Measurements from ENCODE around the gene DAB2IP. TPM values are rescaled to one million over a fixed set of nuclear protein-coding genes. Genes with fewer than 3 reads are reported as not detected.
"Not testable (repeated sequence)": the region's sequence is repeated elsewhere in the genome, so short reads cannot be mapped to it uniquely, and the experiment has no call there.

Gene DAB2IP
- total RNA-seq, 6 experiments from 2014 or later = 15.1 to 21.6 (median 19.0) TPM

- WGBS (ENCODE audit: insufficient coverage, low coverage, low lambda C conversion rate, missing lambda C conversion rate) = no CpG with 5 or more reads among the region's 5 CpGs
- no peak for DNase-seq
- Histone ChIP-seq H3K36me3 (peaks cover 0 to 11% (median 4%) of the 10 kb centered on the region in 4 donors), H3K27me3 (no peaks in the 10 kb centered on the region), H3K4me3 (no peak overlapping the region), H3K4me1 (no peaks in the 10 kb centered on the region), H3K27ac (no peak overlapping the region), H3K9me3 (no peaks in the 10 kb centered on the region)
- TF ChIP-seq CTCF (IDR thresholded peaks at IDR 0.05) (no peak), POLR2A (IDR thresholded peaks at IDR 0.05) (no peak)
- intact Hi-C loops (cut with DNase I) = no loop called here
- no peak for ATAC-seq
Measured at GRCh38 chr9:121786543-121786948, 135.1 kb downstream of the DAB2IP start.

- DNase-seq (no peak), ATAC-seq (no peak)
- TF ChIP-seq POLR2A (IDR thresholded peaks at IDR 0.05) (no peak), CTCF (IDR thresholded peaks at IDR 0.05) (no peak)
- no peaks in the 10 kb centered on the region for H3K9me3 ChIP-seq
- peaks cover 0 to 7% (median 2%) of the 10 kb centered on the region in 4 donors for H3K36me3 ChIP-seq
- no peaks in the 10 kb centered on the region for H3K27me3 ChIP-seq
- no peak overlapping the region for H3K4me3 ChIP-seq
- H3K27ac ChIP-seq = no peak overlapping the region
- 79% methylated on average over 4 of the region's 8 CpGs for WGBS (ENCODE audit: insufficient coverage, low coverage, low lambda C conversion rate, missing lambda C conversion rate)
- intact Hi-C loops (cut with DNase I) = no loop called here
- H3K4me1 ChIP-seq = no peaks in the 10 kb centered on the region
Measured at GRCh38 chr9:121786998-121787422, 135.6 kb downstream of the DAB2IP start.

GRCh38 chr9:121788686-121789366 is 137.4 kb downstream of the DAB2IP start:
- DNase-seq = no peak
- Histone ChIP-seq H3K27ac (no peak overlapping the region), H3K27me3 (no peaks in the 10 kb centered on the region), H3K4me1 (no peaks in the 10 kb centered on the region), H3K9me3 (no peaks in the 10 kb centered on the region), H3K36me3 (peaks cover 0 to 1% (median 0%) of the 10 kb centered on the region in 4 donors), H3K4me3 (no peak overlapping the region)
- no peak for ATAC-seq
- 80% methylated on average over 9 of the region's 15 CpGs for WGBS (ENCODE audit: insufficient coverage, low coverage, low lambda C conversion rate, missing lambda C conversion rate)
- TF ChIP-seq CTCF (IDR thresholded peaks at IDR 0.05) (no peak), POLR2A (IDR thresholded peaks at IDR 0.05) (no peak)
- intact Hi-C loops (cut with DNase I) = no loop called here

GRCh38 chr9:121790841-121791240 is 139.4 kb downstream of the DAB2IP start:
- no peak for DNase-seq
- Histone ChIP-seq H3K4me3 (no peak overlapping the region), H3K27me3 (no peaks in the 10 kb centered on the region), H3K9me3 (no peaks in the 10 kb centered on the region), H3K4me1 (no peaks in the 10 kb centered on the region), H3K27ac (no peak overlapping the region), H3K36me3 (no peaks in the 10 kb centered on the region)
- TF ChIP-seq POLR2A (IDR thresholded peaks at IDR 0.05) = no peak
- no peak for ATAC-seq
- intact Hi-C loops (cut with DNase I) = no loop called here
- WGBS (ENCODE audit: insufficient coverage, low coverage, low lambda C conversion rate, missing lambda C conversion rate) = 90% methylated on average over 2 of the region's 14 CpGs

GRCh38 chr9:121792476-121792875 is 141.0 kb downstream of the DAB2IP start:
- H3K9me3 ChIP-seq; H3K4me1 ChIP-seq; H3K27me3 ChIP-seq; DNase-seq; H3K4me3 ChIP-seq; H3K27ac ChIP-seq; intact Hi-C loops (cut with DNase I); H3K36me3 ChIP-seq; ATAC-seq: not testable (repeated sequence)
- 94% methylated on average over 7 of the region's 10 CpGs for WGBS (ENCODE audit: insufficient coverage, low coverage, low lambda C conversion rate, missing lambda C conversion rate)

GRCh38 chr9:121794334-121794733 is 142.9 kb downstream of the DAB2IP start:
- H3K4me1 ChIP-seq; H3K4me3 ChIP-seq; H3K27me3 ChIP-seq; H3K27ac ChIP-seq; H3K9me3 ChIP-seq; intact Hi-C loops (cut with DNase I); ATAC-seq; H3K36me3 ChIP-seq; DNase-seq: not testable (repeated sequence)
- WGBS (ENCODE audit: insufficient coverage, low coverage, low lambda C conversion rate, missing lambda C conversion rate) = 84% methylated on average over 5 of the region's 6 CpGs
